Measurements from ENCODE around the gene HS3ST5.

GRCh38 chr6:114108119-114109002 is 234.5 kb downstream of the HS3ST5 start:
- TF ChIP-seq CTCF (IDR thresholded peaks at IDR 0.05) (no peak), POLR2A (IDR thresholded peaks at IDR 0.05) (no peak), POLR2AphosphoS5 (IDR thresholded peaks at IDR 0.05) (no peak)

Measured in breast epithelium (tissue), 3 donors.